ENCODE results near the gene KRT84. TPM values are rescaled to one million over a fixed set of nuclear protein-coding genes. Genes with fewer than 3 reads are reported as not detected.

The KRT84 gene
- total RNA-seq, 1 donor: not detected

DNA sequence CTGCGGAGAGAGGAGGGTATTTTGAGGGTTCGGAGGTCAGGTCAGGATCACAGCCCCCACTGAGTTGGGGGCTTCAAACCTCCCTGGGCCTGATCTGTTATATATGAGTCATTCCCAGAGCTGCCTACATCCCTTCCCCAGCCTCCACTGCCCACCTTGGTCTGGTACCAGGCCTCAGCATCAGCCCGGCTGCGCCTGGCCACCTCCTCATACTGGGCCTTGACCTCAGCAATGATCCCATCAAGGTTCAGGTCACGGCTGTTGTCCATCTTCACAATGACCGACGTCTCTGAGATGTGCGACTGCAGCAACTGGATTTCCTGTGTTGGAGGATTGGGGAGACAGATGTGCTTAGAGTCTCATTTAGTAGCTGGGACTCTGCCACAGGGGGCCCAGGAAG lies 4.2 kb downstream of the KRT84 start:
- Histone ChIP-seq H4K20me1 (ENCODE audit: insufficient read depth, low read length) (no peaks in the 10 kb centered on the region), H3K4me2 (ENCODE audit: insufficient read depth, low read length) (no peak overlapping the region), H3K4me3 (ENCODE audit: insufficient read depth, low read length) (no peak overlapping the region), H3K4me1 (ENCODE audit: insufficient read depth, low read length) (no peaks in the 10 kb centered on the region), H3K79me2 (ENCODE audit: insufficient read depth, low read length) (no peaks in the 10 kb centered on the region), H3K27ac (ENCODE audit: low read depth, low read length) (no peak overlapping the region), H3K9me3 (ENCODE audit: low read depth, low read length) (no peaks in the 10 kb centered on the region), H3K27me3 (ENCODE audit: insufficient read depth, low read length) (peaks cover 44% of the 10 kb centered on the region), H3K36me3 (ENCODE audit: insufficient read depth, low read length) (no peaks in the 10 kb centered on the region), H2AFZ (ENCODE audit: low read length) (no peak overlapping the region)
- TF ChIP-seq, protein P1, sequence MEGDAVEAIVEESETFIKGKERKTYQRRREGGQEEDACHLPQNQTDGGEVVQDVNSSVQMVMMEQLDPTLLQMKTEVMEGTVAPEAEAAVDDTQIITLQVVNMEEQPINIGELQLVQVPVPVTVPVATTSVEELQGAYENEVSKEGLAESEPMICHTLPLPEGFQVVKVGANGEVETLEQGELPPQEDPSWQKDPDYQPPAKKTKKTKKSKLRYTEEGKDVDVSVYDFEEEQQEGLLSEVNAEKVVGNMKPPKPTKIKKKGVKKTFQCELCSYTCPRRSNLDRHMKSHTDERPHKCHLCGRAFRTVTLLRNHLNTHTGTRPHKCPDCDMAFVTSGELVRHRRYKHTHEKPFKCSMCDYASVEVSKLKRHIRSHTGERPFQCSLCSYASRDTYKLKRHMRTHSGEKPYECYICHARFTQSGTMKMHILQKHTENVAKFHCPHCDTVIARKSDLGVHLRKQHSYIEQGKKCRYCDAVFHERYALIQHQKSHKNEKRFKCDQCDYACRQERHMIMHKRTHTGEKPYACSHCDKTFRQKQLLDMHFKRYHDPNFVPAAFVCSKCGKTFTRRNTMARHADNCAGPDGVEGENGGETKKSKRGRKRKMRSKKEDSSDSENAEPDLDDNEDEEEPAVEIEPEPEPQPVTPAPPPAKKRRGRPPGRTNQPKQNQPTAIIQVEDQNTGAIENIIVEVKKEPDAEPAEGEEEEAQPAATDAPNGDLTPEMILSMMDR (IDR thresholded peaks at IDR 0.05; ENCODE audit: extremely low read depth, low read depth, low read length): no peak
- peak; percentile 74 for DNase-seq (ENCODE audit: insufficient read length, low spot score, missing footprints)

DNA sequence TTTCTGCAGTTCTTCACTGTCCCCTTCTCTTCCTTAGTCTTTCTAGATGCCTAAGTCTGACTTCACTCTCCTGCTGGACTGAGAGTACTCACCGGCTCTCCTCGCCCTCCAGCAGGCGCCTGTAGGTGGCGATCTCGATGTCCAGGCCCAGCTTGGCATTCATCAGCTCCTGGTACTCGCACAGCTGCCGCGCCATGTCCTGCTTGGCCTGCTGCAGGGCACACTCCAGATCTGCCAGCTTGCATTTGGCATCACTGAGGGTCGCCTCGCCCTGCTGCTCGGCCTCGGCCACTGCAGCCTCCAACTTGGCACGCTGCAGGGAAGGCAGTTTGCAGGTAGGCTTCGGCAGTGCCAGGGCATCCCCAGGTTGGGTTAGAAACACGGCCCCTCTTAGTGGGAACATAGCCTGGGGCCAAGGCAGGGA lies 5.2 kb downstream of the KRT84 start:
- TF ChIP-seq, protein P1 (IDR thresholded peaks at IDR 0.05; ENCODE audit: extremely low read depth, low read depth, low read length): peak; percentile 64
- H2AFZ ChIP-seq (ENCODE audit: low read length): no peak overlapping the region
- H3K4me2 ChIP-seq (ENCODE audit: insufficient read depth, low read length): no peak overlapping the region
- H3K36me3 ChIP-seq (ENCODE audit: insufficient read depth, low read length): no peaks in the 10 kb centered on the region
- H3K79me2 ChIP-seq (ENCODE audit: insufficient read depth, low read length): no peaks in the 10 kb centered on the region
- no peak overlapping the region for H3K4me3 ChIP-seq (ENCODE audit: insufficient read depth, low read length)
- H3K27ac ChIP-seq (ENCODE audit: low read depth, low read length): no peak overlapping the region
- peaks cover 45% of the 10 kb centered on the region for H3K27me3 ChIP-seq (ENCODE audit: insufficient read depth, low read length)
- H3K9me3 ChIP-seq (ENCODE audit: low read depth, low read length): no peaks in the 10 kb centered on the region
- peak; percentile 90 for DNase-seq (ENCODE audit: insufficient read length, low spot score, missing footprints)
- no peaks in the 10 kb centered on the region for H3K4me1 ChIP-seq (ENCODE audit: insufficient read depth, low read length)
- H4K20me1 ChIP-seq (ENCODE audit: insufficient read depth, low read length): no peaks in the 10 kb centered on the region

DNA sequence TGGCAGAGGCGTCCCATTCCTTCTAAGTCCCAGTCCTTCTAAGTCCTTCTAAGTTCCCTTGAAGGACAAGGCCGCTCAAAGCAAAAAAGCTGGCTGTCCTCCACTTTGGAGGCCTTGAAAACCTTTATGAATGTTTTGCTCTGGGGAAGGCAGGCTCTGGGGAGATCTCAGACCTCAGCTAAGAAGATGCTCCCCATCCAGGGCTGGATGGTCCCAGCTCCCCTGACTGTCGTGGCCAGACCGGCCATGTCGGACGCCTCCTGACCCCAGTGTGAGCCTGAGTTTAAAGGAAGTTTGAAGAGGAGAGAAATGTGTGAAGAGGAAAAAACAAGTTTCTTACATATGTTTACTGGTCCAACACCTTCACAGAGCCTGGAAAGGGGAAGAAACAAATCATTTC lies 5.9 kb downstream of the KRT84 start:
- DNase-seq (ENCODE audit: insufficient read length, low spot score, missing footprints): peak; percentile 31
- H3K79me2 ChIP-seq (ENCODE audit: insufficient read depth, low read length): no peaks in the 10 kb centered on the region
- no peaks in the 10 kb centered on the region for H3K4me1 ChIP-seq (ENCODE audit: insufficient read depth, low read length)
- no peak overlapping the region for H3K27ac ChIP-seq (ENCODE audit: low read depth, low read length)
- H3K9me3 ChIP-seq (ENCODE audit: low read depth, low read length): no peaks in the 10 kb centered on the region
- H3K4me2 ChIP-seq (ENCODE audit: insufficient read depth, low read length): no peak overlapping the region
- TF ChIP-seq, protein P1 (IDR thresholded peaks at IDR 0.05; ENCODE audit: extremely low read depth, low read depth, low read length): no peak
- no peaks in the 10 kb centered on the region for H3K36me3 ChIP-seq (ENCODE audit: insufficient read depth, low read length)
- H4K20me1 ChIP-seq (ENCODE audit: insufficient read depth, low read length): no peaks in the 10 kb centered on the region
- no peak overlapping the region for H2AFZ ChIP-seq (ENCODE audit: low read length)
- H3K27me3 ChIP-seq (ENCODE audit: insufficient read depth, low read length): peaks cover 39% of the 10 kb centered on the region
- H3K4me3 ChIP-seq (ENCODE audit: insufficient read depth, low read length): no peak overlapping the region

- H3K4me2 ChIP-seq (ENCODE audit: insufficient read depth, low read length): no peak overlapping the region
- TF ChIP-seq, protein P1 (IDR thresholded peaks at IDR 0.05; ENCODE audit: extremely low read depth, low read depth, low read length): no peak
- no peaks in the 10 kb centered on the region for H3K79me2 ChIP-seq (ENCODE audit: insufficient read depth, low read length)
- no peaks in the 10 kb centered on the region for H3K4me1 ChIP-seq (ENCODE audit: insufficient read depth, low read length)
- no peak overlapping the region for H3K4me3 ChIP-seq (ENCODE audit: insufficient read depth, low read length)
- no peaks in the 10 kb centered on the region for H3K36me3 ChIP-seq (ENCODE audit: insufficient read depth, low read length)
- H3K9me3 ChIP-seq (ENCODE audit: low read depth, low read length): no peaks in the 10 kb centered on the region
- no peak overlapping the region for H2AFZ ChIP-seq (ENCODE audit: low read length)
- peaks cover 30% of the 10 kb centered on the region for H3K27me3 ChIP-seq (ENCODE audit: insufficient read depth, low read length)
- DNase-seq (ENCODE audit: insufficient read length, low spot score, missing footprints): peak; percentile 15
- no peak overlapping the region for H3K27ac ChIP-seq (ENCODE audit: low read depth, low read length)
- no peaks in the 10 kb centered on the region for H4K20me1 ChIP-seq (ENCODE audit: insufficient read depth, low read length)
These were observed 7.4 kb downstream of the KRT84 start for GRCh38 chr12:52378091-52378490.
